Activated CD8-positive, alpha-beta memory T cell treated with anti-CD3 and anti-CD28 coated beads for 48 hours (primary cell): ENCODE results near the gene FAM120C.

Experiments used
- DNase-seq, 3 experiments: peaks; one replicate each; pipeline ENCODE4 v3.0.0-alpha.2; 2020; ENCODE audit warnings: low read depth in 2 of 3, low spot score in 2 of 3

FAM120C gene

DNA sequence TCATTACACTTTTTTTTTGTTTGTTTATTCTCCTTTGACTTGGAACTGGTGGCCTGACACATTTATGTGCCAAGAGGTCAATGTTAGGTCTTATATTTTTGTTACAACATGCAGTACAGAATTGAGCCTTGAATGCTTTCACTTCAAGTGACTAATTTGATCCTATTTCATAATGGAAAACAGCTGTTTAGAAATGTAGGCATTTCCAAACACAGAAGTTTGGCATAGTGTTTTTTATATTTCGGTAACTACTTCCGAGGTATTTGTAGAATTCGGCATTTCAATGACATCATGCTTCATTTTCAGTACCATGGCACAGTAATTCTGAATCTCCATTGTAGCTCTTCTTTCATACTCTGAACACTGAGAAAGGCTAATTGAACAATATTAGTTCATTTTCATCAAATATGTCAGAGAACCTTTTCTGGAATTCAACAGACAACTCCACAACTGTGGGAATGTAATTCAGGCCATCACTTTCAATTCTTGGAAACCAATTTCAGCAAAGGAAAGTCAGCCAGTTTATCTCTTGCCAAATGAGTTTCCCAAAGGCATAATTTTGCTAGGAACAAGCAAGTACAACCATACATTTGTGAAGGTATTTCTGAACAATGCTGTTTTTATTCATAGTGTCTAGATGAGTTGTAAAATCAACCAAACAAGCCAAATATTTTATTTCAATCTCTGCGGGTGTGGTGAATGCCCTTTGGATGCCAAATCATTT is 11.4 kb downstream of the FAM120C start:
- no peak for DNase-seq

DNA sequence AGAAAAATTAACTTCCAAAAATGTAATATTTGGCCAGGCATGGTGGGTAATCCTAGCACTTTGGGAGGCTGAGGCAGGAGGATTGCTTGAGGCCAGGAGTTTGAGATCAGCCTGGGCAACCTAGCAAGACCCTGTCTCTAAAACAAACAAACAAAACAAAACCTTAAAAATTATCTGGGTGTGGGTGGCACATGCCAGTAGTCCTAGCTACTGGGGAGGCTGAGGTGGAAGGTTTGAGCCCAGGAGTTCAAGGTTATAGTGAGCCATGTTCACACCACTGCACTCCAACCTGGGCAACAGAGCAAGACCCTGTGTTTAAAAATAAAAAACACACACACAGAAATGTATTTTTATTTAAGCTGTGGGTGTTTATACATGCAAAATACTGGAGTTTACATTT is 12.0 kb downstream of the FAM120C start:
- DNase-seq = no peak

DNA sequence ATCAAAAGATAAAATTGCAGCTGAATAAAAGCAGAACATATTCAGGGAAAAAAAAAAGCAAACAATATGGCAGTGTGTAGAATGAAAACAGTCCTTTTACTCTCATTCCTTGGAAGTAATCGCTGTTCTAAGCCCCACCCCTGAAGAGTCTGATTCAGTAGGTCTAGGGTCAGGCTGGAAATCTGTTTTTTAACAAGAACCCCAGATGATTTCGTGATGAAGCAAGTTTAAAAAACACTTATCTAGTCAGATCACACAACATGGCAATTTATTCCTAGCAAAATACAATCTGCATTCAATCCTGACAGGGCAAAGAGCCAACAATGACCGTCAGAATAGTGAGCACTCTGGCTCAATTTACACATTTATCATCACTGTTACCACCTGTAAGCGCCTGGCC is 16.1 kb downstream of the FAM120C start:
- no peak for DNase-seq

DNA sequence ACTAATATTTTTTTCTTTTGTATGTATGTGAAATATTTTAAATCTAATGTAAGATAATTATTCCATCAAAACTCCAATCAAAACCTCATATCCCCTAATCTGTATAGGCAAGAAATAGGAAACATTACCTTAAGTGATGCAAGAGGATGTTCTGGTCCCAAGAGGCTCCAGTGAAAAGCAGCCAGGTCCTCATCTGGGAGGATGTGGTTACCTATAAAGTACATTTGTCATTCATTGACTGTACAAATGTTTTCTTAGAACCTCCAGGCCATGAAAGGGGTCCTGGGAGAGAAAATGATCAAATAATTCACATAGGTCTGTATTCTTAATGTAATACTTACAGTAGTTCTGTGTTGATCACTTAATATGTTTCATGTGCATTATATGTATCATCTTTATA is 25.5 kb downstream of the FAM120C start:
- DNase-seq = no peak

DNA sequence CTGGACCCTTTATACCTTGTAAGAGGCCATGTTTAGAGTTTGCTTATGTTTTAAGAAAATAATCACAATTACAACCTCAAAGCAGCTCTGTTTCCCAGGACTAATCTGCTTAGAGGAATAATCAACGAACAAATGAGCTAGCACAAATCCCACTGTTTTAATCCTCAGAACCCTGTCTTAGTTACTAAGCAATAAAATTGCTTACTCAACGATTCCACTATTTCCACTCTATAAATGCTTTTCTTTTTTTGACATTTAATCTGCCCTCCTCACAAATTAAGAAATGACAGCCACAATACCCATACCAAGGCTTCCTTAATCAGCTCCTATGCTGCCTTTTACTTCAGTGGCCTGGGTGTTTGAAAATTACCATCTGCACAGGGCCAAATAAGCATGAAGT is 48.8 kb downstream of the FAM120C start:
- no peak for DNase-seq

DNA sequence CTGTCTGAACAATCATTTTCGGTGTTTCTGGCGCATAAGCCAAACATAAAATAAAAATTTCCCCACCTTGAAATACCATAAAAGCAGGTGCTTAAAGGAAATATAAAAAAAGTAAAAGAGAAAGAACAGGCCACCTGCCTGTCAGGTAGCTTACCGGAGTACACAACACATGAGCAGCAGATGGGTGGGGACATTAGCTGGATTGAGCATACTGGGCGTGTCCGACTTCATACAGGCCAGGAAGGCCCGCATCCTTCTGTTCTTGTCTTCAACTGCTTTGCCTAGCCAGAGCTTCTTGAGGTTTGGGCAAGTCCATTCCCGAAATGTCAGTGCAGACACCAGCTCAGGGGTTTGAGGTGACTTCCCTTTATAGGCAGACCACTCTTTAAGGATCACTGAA is 66.7 kb downstream of the FAM120C start:
- no peak for DNase-seq

DNA sequence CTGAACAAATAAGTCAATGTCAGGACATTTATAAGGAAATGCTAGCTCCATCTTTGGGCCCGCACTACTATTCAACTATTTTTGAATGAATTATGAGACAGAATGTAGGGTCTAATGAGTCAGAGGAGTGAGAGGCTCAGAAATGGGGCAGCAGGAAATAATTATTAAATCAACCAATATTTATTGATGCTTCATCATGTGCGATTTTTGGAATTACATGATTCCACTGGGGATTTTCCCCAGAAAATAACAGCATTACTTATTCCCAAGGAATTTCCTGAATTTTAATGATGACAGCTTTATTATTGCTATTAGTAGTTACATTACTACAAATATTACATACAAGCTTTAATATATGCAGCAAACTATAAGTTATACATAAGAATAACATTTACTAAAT is 89.5 kb downstream of the FAM120C start:
- no peak for DNase-seq

DNA sequence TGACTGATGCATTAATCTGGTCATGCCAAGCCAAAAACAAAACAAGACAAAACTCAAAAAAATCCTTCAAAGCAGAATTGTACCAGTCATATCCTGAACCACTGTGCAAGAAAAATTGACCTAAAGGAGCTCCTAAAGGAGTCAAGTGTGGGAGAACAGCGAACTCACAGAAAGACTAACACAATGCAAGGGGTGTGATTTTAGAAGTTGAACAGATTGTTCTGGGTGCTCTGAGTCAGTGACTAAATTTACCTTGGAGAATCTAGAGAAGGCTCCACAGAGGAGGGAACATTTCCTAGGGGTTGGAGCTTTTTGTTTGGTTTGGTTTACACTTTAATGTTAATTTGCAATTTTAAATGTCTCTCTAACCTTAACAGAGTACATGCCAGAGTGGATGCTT is 89.9 kb downstream of the FAM120C start:
- no peak for DNase-seq

DNA sequence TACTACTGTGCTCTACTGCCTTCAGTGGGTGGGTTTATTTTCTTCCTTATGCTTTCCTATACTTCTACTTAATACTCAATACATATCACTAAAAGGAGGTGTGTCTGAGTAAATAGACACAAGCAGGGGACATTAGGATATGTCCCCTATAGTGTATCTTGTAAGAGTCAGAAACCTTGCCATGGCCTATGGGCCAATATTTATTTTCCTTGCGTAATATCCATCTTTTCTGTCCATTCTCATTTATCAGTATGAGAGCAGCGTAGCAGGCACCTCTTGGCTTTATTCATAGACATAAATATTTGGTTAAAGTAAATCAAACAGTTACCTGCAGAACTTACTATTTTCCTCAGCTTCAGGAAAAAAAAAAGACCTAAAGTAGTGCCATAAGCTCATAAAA is 92.2 kb downstream of the FAM120C start:
- no peak for DNase-seq

DNA sequence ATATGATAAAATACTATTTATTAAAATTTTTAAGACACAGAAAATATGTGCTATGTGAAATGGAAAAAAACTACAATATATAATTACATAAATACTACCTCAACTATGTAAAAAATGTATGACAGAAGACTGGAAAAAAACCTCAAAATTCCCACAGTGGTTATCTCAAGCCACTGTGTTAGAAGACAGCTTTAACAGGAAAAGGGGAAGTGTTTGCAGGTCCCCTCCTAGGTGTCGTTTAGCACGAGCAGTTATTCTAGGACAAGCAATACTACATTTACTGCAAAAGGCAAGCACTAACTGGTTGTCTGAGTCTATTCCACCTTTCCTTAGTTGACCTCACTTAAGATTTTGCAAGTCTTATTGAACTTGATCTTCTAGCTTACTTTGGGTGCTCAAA is 93.9 kb downstream of the FAM120C start:
- no peak for DNase-seq

DNA sequence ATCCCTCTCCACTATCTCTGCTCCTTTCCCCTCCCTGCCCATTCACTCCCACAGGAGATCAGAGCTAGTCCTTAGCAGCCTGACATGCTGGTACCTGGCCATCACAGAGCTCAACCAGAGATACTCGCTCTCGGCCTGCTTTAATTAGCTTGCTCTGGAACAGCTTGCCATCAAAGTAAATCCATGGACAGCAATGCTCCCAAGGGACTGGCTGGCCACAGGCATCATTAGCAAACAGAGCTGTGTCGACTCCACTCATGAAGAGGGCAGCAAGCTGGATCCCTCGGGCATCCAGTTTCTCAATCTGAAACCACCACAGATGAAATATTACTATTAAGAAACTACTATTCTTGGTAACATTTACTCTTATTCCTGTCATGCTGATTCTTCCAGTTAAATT is 95.4 kb downstream of the FAM120C start:
- DNase-seq = no peak

DNA sequence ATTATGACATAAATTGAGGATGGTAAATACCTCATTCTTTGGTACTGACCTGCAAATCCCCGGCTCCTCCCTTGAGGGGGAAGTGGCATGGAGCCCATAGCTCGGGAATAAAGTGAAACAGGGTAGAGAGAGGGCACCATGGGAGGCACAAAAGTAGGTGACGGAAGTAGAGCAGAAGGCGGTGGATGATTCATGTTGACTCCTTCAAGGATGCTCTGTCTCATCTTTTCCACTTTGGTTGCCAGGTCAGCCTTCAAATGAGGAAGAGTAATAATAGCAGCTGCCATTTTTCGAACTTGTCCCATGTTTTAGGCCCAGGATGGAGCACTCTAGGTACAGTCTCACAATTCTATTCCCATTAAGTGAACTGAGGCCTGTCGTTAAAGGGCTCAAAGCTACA is 97.4 kb downstream of the FAM120C start:
- no peak for DNase-seq

DNA sequence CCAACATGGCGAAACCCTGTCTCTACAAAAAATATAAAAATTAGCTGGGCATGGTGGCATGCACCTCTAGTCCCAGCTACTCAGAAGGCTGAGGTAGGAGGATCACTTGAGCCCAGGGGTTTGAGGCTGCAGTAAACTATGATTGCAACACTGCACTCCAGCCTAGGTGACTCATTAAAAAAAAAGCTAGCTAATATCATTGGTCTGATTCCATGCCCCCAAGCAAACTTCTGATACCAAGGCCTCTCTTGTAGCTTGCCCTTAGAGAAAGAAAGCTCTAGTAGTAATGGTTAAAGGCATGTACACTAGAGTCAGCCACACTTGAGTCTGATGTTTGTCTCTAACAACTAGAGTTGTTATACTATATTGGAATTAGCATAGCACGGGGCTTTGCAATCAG is 106.2 kb downstream of the FAM120C start:
- no peak for DNase-seq

DNA sequence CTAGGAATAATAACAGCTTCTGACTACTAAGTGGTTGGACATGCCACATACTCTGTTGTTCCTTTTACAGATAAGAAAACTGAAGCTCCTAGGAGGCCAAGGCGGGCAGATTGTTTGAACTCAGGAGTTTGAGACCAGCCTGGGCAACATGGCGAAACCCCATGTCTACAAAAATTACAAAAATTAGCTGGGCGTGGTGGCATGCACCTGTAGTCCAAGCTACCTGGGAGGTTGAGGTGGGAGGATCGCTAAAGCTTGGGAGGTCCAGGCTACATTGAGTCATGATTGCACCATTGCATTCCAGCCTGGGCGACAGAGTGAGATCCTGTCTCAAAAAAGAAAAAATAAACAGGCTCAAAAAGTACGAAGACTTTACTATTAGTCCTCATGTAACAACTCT is 108.2 kb downstream of the FAM120C start:
- DNase-seq = no peak

DNA sequence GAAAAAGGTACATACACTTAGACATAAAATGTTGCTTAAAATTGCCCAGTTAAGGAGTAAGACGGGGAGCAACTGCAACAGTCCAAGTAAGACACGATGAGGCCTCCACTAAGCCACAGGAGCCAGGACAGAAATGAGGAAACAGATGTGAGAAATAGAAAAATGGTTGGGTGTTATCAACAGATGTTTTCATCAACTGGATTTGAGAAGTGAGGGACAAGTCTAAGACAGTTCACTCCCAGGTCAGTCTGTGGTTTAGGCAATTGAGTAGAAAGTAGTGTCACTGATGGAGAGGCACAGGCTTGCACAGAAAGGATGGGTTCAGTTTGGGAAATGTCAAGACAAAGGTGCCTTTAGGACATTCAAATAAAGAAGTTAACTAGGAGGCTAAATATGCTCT is 115.3 kb downstream of the FAM120C start:
- no peak for DNase-seq

DNA sequence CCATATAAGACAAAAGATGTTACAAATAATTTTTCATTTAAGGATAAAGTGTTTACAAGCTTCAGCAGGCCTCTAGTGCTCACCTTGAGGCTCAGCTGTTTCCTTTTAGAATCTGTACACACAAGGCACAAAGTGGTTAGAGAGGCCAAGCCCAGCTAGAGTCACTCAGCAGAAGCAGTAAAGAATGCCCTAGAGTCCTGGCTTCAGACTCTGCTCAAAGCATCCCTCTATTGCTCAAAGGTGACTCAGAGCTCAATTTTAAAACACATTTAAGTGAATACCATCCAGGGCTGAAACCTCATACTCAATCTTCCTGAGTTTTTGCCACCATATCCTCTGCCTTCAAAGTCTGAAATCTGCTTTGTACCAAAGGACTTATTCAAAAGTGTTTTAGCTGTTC is 116.2 kb downstream of the FAM120C start:
- DNase-seq = no peak

DNA sequence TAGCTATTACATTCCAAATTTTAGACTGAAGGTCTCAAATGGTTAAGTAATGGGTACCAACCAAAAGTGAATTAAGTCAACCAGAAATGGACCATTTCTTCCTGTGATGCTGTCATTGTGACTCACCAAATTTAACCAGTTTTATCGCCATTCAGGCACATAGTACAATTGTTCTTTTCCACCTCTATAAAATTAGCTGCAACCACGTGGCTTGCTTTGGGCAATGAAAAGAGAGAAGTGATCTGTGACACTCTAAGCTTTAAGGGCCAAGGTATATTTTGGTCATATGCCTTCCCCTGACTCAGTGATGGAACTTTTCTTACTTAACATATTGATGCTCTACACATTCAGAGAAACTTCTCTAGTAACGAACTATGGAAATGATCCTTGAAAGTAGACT is 118.5 kb downstream of the FAM120C start:
- no peak for DNase-seq

DNA sequence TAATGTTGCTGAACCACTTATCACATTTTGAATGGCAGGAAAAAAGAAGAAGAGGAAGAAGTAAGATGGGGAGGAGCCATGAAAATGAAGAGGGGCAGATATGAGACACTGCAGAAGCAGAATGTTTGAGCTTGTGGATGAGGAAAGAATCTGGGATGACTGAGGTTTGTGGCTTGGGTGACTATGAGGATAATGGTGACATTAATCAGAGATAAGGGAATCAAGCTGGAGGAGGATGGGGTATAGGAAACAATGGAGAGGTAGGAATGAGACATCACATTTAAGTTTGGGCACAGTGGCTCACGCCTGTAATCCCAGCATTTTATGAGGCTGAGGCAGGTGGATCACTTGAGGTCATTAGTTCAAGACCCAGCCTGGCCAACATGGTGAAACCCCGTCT is 119.7 kb downstream of the FAM120C start:
- no peak for DNase-seq

DNA sequence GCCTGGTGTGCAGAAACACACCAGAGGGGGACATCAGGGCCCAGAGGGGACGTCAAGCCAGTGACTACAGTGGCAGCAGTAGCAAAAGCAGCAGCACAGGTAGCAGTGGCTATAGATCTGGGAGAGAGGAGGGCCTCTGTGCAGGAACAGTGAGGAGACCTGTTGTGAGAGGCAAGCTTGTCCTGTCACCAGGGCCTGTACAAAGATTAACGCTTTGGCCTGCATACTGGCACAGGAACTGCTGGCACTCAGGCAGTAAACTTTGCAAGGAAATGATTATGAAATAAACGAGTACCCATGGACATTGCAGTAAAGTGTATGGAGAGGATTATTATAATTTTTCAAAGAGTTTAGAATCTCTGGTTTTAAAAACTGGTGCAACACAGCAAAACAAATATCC is 133.3 kb downstream of the FAM120C start:
- no peak for DNase-seq

DNA sequence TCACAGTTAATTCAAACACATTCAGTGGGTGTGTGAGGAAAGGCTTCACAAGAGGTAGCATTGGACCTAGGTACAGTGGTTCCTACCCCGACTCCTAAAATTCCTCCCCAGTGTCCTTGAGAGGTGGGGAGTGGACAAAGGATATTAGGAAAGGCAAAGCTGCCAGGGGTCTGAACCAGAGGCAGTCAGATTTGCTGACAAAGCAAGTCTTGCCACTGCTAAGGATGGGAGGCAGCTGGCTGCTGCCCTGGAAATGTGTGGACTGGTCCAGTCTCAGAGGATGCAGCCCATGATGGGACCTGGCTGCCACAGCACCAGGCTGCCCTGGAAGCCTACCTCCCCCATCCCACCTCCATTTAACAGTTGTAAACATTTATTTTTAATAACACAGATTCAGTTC is 134.6 kb downstream of the FAM120C start:
- no peak for DNase-seq

DNA sequence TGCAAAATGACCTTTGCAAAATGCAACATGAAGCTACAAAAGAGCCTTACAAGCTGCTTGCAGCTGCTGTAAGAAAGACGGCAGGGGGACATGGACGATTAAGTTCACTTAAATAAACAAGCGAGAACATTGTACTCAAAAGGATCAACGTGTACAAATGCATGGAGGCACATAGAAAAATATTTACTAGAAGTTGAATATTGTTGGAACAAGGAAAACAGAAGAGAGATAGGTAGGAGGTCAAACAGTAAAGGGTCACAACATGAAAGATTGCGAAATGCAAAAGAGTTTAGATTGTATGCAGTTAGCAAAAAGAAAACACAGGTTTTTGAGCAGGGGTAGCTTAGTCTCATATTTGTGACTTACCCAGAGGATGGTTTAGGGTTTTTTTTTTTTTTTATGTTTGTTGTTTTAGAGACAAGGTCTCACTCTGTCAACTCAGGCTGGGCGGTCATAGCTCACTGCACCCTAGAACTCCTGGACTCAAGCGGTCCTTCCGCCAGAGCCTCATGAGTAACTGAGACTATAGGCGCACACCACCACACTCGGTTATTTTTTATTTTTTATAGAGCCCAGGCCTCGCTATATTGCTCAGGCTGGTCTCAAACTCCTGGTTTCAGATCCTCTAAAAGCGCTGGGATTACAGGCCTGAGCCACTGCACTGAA is 137.4 kb downstream of the FAM120C start:
- DNase-seq = no peak

DNA sequence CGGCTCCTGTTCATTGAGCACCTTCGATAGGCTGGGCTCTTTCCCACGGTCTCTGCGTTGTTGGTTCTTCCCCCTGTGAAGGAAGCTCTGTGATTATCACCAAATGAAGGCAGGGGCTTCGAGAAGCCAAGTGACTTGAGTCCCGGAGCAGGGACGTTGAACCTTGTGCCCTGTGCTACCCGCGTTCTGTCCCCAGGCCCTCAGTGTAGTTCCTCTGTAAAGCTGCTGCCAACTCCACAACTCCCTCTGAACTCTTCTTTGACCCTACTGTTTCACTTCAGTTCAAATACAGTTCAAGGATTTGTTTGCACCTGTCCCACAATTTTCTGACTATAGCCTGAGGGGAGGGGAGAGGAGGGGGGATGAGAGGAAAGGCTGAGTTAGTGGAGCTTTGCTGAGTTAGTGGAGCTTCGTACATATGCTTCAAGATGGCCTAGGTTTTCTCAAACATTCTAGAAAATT is 138.1 kb downstream of the FAM120C start:
- no peak for DNase-seq
